Activated CD4-positive, CD25-positive, alpha-beta regulatory T cell treated with anti-CD3 and anti-CD28 coated beads, Interleukin-2, amount 50 U/mL, for 16 hours (primary cell): ENCODE data around the gene AUTS2.

ENCODE experiments used
- DNase-seq: peaks from one replicate; pipeline ENCODE4 v3.0.0-alpha.2; 2020; ENCODE audit warnings: low read depth, low spot score

AUTS2 gene

GRCh38 chr7:69845721-69846495 is 247.6 kb downstream of the AUTS2 start:
- DNase-seq, result no peak

DNA sequence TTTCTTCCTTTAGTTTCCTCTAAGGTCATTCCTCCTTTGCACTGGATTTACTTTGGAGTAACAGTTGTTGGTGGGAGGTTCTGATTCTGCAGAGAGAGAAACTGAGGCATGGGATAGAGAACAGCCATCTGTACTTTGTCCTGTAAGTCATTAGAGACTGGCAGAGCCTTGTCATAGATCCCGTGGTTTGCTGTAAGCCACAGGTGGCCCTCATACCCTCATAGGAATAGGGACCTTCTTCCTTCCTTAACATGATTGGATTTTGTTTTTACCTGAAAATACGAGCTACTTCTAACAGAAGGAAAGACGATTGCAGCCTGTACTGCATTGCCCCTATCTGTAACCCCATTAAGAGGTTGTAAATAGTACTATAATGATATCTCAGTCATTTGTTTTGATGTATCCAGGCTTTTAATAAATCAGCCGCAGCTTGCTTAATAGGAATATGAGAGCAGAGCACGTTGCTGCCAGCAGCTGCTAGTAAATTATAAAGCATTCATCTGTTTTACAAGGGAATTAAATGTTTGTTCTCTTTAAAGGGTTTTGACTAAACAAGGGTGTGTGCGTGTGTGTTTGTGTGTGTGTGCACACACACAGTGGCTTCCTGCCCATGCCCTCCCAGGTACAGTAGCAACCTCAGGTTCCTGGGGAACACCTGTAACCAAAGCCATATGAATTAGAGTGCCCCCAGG is 249.8 kb downstream of the AUTS2 start:
- DNase-seq, result no peak

- DNase-seq, result no peak
Observed at GRCh38 chr7:69849268-69849667, 251.0 kb downstream of the AUTS2 start.

GRCh38 chr7:69857014-69857413 is 258.7 kb downstream of the AUTS2 start:
- DNase-seq, result no peak

GRCh38 chr7:69858471-69858870 is 260.2 kb downstream of the AUTS2 start:
- no peak for DNase-seq

GRCh38 chr7:69859342-69859741 is 261.1 kb downstream of the AUTS2 start:
- DNase-seq, result no peak

GRCh38 chr7:69860486-69860885 is 262.2 kb downstream of the AUTS2 start:
- no peak for DNase-seq

DNA sequence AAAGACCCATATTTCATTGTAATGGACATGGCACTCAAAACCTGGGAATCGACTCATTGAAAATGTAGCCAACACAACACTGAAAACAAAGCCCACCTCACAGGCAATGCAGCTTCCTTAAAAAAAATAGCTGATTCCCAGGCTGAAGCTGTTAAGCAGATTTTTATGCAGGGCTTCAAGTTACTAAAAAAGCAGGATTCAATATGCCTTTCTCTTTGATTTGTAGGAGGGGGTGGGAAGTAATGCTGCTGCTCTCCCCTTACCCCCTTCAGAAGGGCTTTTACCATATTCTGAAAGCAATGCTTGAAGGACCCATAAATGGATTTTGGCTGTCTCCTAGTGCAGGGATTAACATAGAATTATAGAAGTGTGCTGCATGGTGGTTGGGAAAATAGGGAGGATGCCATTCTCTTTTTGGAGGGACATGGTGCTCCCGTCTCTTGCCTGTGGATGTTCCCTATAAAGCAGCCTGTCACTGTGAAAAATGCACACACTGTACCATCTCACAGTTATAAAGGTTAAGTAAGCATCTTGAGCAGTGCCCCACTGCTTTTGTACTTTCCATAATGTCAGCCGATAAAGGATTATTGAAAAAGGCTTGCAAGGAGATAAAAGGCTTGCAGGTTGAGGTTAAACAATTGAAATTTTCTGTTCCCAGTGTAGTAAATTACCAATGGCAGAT is 262.8 kb downstream of the AUTS2 start:
- DNase-seq, result no peak

DNA sequence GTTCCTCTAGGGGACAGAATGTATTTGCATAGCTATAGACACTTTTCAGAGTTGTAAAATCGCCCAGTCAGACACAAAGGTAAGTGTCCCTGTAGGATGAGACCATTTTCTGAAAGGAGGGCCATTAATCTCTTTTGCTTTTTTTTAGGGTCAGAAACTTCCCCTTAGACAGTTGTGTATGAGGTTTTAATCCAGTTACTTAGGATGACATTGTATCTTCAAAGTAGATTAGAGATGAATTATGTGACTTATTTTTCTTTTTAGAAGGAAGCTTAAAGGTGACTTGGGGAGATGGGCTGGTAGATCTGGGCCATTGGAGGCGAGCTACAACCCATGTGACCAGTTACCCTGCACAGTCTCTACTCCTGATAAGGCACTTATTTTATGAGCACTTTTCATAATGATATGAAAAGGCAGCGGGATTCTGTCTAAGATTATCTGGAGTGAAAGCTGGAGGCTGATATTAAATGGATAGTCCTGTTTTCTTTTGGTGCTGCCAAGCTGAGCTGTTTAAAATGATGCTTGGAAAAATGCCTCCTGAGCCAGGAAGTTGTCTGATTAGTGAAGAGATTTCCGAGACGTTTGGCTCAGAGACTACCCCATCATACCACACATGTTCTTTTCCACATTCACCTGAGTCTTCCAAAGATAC is 264.3 kb downstream of the AUTS2 start:
- DNase-seq, result no peak

DNA sequence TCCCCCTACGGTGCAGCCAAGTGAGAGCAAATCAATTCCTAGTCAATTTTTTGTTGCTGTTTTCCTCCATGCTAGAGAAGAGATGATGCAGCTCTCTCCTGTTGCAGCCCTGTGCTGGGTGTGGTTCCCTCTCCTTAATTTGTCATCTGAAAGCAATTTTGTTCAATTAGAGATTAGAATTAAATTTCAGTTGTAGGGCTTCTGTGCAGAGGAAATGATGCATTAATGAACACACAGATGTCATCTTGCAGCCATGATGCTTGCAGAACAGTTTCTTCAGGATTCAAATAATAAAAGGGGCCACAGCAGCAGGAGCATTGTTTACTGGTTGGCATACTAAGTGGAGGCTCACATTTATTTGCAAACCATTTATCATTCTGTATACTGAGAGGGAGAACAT is 266.0 kb downstream of the AUTS2 start:
- DNase-seq, result no peak

DNA sequence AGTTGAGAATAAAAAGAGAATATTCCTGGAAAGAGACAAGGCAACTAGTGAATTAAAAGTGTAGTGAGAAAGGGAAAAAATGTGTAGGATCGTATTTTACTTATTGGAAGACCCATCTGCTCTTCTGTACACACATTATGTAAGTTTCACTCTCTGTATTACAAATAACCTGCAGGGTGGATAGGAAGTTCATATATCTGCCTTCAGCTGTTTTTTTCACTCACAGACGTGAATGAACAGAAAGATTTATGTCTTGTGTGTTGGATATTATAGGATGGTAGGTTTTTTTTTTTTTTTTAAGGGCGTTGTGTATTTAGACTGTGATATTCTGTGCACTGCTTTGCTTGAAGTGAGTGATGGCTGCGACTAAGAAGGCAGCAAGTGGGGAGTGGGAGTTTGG is 266.5 kb downstream of the AUTS2 start:
- no peak for DNase-seq

GRCh38 chr7:69868921-69869320 is 270.6 kb downstream of the AUTS2 start:
- DNase-seq, result no peak

DNA sequence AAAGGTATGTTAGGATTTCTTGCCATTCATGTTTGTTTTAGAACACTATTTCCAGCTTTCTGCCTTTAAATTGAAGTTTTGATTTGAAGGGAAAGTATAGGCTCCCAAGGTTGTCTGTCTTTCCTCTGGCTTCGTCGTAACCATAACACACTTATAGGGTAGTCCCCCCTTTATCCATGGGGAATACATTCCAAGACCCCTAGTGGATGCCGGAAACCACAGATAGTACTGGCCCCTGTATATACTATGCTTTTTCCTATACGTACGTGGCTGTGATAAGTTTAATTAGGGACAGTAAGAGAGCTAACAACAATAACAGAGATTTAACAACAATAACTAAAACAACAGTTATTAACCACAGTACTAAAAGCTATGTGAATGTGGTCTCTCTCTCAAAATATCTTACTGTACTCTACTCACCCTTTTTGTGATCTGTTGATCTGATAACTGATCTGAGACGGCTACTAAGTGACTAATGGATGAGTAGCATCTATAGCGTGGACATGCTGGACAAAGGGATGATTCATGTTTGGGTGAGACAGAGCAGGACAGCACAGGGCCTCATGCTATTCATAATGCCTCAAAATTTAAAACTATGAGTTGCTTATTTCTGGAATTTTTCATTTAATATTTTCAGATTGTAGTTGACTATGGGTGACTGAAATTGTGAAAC is 273.1 kb downstream of the AUTS2 start:
- DNase-seq, result no peak

DNA sequence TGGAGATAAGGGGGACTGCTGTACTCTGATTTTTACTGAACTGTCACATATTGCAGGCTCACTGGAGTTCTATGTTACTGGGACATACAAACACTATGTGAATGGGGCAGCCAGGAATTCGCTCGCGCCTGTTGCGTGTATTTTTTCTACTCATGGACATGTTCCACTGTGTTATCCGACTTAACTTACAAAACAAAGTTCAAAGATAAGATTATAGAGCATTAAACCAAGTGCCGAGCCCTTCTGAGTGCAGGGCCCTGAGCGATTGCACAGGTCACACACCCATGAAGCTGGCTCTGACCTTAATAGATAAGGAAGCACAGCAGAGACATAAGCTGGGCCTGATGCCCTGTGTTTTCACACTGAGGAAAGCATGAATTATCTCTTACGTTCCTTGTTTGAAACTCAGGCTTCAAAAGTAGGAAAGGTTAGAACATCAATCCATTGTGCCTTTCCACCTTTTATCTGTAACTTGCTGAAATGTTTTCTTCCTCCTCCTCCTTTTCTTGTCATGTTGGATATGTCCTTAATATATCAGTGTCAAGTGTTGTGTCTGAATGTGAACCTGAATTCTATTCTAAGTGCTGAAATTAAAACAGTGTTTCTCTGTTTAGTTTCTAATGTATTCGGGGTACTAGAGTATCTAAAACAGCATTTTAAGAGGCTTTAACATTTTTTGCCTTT is 273.8 kb downstream of the AUTS2 start:
- DNase-seq, result no peak

GRCh38 chr7:69873512-69873911 is 275.2 kb downstream of the AUTS2 start:
- no peak for DNase-seq

- no peak for DNase-seq
Observed at GRCh38 chr7:69878015-69878414, 279.7 kb downstream of the AUTS2 start.

GRCh38 chr7:69878591-69878990 is 280.3 kb downstream of the AUTS2 start:
- DNase-seq, result no peak

DNA sequence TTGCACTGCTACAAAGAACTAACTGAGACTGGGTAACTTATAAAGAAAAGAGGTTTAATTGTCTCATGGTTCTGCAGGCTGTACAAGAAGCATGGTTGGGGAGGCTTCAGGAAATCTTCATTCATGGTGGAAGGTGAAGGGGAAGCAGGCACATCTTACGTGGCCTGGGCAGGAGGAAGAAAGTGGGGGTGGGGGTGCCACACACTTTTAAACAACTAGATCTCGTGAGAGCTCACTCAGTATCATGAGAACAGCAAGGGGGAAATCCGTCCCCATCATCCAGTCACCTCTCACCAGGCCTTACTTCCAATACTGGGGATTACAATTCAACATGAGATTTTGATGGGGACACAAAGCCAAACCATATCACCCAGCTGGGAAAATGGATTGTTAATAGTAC is 281.7 kb downstream of the AUTS2 start:
- DNase-seq, result no peak

- no peak for DNase-seq
Observed at GRCh38 chr7:69880840-69881239, 282.6 kb downstream of the AUTS2 start.

GRCh38 chr7:69882269-69882668 is 284.0 kb downstream of the AUTS2 start:
- no peak for DNase-seq

- no peak for DNase-seq
Observed at GRCh38 chr7:69883399-69883891, 285.2 kb downstream of the AUTS2 start.
